Activated gamma-delta T cell treated with anti-CD3 and anti-CD28 coated beads, Interleukin-2, amount 50 U/mL, for 16 hours (primary cell): ENCODE results near the gene AKAP8L.
A peak's percentile ranks its signal among the peaks of the same experiment; 100 is the strongest.

Source experiments
- DNase-seq: peaks from one replicate; pipeline ENCODE4 v3.0.0-alpha.2; 2020; ENCODE audit warnings: low read depth

The AKAP8L gene, protein sequence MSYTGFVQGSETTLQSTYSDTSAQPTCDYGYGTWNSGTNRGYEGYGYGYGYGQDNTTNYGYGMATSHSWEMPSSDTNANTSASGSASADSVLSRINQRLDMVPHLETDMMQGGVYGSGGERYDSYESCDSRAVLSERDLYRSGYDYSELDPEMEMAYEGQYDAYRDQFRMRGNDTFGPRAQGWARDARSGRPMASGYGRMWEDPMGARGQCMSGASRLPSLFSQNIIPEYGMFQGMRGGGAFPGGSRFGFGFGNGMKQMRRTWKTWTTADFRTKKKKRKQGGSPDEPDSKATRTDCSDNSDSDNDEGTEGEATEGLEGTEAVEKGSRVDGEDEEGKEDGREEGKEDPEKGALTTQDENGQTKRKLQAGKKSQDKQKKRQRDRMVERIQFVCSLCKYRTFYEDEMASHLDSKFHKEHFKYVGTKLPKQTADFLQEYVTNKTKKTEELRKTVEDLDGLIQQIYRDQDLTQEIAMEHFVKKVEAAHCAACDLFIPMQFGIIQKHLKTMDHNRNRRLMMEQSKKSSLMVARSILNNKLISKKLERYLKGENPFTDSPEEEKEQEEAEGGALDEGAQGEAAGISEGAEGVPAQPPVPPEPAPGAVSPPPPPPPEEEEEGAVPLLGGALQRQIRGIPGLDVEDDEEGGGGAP

DNA sequence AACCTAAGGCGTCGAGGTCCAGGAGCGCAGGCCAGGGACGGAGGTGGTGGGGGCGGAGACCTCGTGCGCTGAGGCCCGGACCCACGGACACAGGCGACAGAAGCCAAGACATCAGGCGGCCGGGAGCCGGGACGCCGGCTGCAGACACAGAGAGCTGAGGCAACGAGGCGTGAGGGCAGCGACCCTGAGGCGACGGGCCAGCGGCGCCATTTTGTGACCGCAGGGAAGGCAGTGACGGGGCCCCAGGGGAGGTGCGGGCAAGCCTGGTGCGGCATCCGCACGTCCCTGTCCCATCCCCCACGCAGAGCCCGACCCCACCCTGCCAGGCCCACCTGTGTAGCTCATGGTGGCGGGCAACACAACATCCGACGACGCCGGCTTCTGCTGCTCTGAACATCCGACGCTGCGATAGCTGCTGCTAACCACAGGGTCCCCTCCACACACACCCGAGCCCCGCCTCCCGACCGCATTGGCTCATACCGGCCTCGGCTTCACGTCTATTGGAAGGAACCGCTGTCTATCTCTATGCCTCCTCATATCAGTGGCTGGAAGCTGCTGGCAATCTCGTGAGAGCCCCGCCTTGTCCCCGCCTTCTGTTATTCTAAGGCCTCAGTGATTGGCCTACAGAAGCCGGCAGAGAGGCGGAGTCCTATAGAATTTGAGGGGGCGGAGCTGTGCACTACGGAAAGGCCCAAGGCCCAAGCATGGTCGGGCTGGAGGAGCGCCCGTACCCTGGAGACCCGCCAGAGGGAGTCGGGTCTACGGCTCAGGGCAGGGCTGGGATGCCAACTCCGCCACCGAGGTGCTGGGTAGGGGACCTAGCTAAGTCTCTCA is at the start of gene AKAP8L:
Gene AKAP8L, minus strand, starts transcription at position 410 of the 834 bp plus-strand sequence. Its CDS starts 65 bp downstream, at position 345.
- peak; percentile 97 for DNase-seq

DNA sequence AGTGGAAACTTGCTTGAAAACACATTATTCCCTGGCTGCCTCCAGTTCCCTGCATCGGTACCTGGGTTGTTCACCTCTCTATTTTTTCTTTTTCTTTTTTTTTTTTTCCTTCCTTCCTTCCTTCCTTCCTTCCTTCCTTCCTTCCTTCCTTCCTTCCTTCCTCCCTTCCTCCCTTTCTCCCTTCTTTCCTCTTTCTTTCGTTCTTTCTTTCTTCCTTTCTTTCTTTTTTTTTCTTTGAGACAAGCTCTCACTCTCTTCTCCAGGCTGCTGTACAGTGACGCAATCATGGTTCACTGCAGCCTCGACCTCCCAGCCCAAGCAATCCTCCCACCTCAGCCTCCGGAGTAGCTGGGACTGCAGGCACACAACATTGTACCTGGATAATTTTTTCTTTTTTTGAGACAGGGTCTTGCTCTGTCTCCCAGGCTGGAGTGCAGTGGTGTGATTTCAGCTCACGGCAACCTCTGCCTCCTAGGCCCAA is 49.0 kb upstream of the AKAP8L start:
- no peak for DNase-seq

DNA sequence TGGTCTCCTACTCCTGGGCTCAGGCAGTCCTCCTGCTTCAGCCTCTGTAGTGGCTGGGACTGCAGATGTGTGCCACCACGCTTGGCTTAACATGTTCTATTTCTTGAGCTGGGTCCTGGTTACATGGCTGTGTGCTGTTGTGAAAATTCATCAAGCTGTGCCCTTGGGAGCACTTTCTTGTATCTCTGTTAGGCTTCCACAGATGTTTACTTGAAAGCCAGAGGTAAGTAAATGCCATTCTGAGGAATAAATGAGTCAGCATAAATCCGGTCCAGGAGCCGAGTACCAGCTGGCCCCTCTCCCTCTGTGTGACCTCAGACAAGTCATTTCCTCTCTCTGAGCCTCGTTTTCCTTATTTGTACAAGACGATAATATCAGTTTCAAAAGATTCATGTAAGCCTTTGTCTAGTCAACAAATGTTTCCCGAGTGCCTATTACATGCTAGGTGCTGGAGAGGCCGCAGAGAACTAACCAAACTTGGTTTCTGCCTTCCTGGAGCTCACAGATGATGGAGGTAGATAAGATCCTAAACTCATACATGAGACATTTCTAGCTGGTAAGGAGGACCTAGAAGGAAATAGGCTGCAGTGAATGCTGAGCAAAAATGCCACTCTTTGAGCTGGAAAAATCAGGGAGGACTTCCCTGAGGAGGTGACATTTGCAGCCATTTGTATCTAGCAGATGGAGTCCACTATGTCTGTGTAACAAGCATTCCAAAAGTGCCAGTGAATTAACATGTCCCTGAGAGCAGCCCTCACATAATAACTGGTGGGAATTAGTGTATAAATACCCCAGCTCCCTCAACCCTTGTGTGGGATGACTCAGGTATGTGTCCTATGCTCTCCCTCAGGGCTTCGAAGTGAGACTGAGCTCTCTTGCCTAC is 48.3 kb upstream of the AKAP8L start:
- no peak for DNase-seq

DNA sequence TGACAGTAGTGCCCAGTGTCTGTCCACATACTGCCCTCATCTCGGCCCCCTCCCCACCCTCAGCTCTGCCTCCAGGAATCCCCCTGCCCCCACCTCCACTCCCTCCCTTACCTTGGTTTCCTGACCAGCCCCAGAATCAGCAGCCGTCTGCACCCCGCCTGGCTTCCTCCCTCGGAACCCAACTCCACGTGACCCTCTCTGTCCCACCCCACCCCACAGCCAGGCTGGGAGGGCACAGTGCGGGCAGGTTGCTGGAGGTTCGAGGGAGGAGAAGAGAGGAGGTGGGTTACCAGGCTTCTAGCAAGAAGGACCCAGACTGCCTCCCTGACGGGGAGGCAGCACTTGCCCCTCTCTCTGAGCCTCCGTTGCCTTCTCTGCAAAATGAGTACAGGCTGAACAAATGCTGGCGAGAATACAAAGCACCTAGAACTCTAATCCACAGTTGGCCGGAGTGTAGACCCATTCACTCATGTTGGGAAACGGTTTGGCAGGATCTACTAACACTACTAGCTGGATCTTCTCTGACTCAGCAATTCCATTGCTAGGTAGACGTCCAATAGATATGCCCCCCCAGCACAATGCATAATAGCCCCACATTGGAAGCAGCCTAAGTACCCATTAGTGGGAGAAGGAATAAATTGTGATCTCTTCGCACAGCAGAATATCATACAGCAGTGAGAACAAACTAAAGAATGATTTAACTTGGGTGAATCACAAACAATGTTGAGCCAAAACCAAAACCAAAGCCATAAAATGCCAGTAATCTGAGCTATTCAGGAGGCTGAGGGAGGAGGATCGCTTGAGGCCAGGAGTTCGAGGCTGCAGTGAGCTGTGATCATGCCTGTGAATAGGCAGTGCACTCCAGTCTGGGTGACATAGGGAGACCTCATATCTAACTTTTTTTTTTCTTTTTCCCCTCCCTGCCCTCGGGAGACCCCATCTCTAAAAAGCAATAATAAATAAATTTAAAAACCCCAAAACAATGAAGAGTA is 45.9 kb upstream of the AKAP8L start, which contains the start of gene RASAL3:
Gene RASAL3, minus strand, starts transcription at position 151 of the 992 bp plus-strand sequence. CDS start 186 bp downstream, outside the sequence.
- DNase-seq: peak; percentile 50

DNA sequence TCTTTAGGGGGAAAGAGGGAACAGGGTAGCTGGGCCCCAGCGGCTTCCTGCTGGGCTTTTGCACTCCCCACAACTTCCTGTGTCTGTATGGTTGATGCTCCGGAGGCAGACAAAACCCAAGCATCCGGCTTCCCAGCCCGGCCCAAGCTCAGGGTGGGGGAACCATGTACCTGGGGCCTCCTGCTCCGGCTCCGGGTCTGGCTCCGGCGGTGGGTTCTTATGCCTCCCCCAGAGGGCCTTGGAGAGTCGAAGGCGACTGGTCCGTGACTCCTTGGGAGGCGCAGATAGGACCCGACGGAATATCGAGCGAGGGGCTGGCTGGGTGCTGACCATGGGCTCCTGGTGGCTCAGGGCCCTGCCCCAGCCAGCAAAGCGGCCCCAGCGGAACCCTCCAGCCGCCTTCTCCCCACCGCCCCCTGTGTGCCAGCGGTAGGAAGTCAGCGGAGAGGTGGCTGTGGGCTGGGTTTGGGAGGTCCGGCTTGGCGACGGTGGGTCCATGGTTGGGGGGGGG is 45.1 kb upstream of the AKAP8L start:
- peak; percentile 69 for DNase-seq

DNA sequence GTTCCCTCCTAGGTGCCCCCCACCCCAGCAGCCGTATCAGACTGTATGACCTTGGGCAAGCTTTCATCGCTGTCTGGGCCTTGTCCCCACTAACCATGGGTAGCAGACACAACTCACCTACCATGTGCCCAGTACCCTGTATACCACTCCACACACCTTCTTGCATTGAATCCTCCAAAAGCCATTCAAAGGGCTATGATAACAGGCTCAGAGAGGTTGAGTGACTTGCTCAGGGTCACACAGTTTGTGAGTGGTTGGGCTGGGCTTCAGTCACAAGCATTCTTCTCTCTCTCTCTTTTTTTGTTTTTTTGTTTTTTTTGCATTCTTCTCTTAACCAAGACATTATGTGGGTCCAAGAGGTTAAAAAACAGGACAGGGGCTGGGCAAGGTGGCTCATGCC is 42.9 kb upstream of the AKAP8L start:
- no peak for DNase-seq

DNA sequence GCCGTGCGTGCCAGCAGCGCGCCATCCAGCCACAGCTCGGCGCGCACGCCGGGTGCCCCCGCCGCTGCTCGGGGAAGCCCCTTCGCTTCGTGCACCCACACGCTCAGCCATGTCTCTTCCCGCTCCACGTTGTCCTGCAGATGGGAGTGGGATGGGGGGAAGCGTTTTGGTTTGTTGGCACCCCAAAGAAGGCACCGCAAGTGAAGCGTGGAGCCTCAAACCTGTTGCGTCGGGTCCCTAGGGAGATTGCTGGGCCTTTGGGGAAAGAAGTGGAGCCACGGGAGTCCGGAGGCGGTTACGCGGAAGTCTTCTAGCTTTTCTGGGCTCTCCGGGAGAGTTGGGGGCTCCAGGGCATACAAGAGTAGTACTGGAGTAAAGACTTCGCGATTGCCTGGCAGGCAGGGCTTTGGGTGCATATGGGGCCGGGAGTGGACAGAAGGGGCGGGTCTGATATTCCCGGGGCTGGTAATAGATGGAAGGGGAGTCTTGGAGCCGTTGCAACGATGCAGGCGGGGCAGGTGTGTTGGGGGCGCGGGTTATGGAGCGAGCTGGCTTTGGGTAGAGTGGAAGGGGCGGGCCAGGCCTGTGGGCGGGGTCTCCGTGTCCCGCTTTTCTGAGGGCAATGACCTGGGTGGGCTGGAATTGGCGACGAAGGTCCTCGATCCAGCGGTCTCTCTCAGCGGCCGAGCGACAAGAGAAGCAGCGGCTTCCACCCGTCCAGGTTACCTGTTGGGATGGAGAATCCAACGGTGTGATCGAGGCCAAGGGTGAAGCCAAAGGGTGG is 39.1 kb upstream of the AKAP8L start:
- DNase-seq: no peak

DNA sequence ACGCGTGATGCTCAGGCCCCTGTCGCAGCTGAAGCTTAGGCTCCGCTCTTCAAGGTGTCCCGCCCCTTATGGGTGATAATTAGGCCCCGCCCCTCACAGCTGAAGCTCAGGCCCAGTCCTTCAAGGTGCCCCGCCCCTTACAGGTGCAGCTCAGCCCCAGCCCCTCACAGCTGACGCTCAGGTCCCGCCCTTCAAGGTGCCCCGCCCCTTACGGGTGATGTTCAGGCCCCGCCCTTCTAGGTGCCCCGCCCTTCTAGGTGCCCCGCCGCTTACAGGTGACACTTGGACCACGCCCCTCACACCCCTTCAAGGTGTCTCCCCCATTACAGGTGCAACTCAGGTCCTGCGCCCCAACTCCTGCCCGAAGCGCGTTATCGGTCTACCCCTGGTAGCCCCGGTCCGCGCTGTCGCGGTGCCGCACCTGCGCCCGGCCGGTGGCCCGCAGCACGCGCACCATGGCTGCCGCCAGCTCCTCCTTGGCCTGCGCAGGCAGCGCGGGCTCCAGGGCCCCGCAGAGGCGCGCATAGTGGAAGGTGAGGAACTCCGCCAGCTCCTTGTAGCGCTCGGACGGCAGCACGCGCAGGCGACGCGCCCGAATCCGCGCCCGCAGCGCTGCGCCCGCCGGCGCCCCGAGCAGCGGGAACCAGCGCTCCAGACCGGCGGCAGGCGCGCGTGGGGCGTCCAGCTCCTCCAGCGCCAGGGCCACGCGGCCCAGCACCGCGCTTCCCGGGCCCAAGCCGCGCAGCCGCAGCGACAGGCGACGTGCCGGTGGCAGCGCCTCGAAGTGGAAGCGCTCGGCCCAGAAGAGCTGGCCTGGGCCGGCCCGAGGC is 38.3 kb upstream of the AKAP8L start:
- no peak for DNase-seq

DNA sequence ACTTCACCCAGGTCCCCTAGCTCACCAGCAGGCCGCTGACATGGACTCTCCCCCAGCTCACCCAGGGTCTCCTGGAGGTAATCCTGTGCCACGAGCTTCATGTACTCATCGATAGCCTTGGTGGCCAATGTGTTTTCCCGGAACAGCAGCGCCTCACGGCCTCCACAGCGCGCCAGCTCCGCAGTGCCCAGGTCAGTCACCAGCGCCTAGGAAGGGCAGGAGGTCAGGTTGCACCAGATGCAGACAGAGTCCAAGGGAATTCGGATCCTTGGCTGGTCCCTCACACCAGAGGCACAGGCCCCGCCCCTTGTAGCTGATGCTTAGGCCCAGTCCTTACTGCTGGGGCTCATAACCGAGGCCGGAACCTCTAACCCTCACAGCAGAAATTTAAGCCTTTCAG is 37.7 kb upstream of the AKAP8L start:
- no peak for DNase-seq

DNA sequence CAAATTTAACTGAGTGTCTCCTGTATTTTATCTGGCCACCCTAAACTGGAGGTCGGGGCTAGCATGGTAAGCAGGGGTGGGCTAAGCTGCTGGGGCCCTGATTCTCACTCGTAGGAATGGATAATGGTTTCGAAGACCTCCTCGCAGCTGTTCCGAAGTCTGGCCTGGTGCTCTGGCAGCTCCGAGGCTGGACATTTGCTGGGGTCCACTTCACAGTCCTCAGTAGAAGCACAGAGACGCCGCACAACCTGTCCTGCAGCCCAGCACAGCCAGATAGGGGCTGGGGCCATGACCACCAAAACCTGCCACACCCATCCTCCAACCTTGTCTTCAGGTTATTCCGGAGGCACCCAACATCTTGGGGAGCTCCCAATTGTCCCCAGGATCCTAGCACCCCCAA is 37.2 kb upstream of the AKAP8L start:
- no peak for DNase-seq

DNA sequence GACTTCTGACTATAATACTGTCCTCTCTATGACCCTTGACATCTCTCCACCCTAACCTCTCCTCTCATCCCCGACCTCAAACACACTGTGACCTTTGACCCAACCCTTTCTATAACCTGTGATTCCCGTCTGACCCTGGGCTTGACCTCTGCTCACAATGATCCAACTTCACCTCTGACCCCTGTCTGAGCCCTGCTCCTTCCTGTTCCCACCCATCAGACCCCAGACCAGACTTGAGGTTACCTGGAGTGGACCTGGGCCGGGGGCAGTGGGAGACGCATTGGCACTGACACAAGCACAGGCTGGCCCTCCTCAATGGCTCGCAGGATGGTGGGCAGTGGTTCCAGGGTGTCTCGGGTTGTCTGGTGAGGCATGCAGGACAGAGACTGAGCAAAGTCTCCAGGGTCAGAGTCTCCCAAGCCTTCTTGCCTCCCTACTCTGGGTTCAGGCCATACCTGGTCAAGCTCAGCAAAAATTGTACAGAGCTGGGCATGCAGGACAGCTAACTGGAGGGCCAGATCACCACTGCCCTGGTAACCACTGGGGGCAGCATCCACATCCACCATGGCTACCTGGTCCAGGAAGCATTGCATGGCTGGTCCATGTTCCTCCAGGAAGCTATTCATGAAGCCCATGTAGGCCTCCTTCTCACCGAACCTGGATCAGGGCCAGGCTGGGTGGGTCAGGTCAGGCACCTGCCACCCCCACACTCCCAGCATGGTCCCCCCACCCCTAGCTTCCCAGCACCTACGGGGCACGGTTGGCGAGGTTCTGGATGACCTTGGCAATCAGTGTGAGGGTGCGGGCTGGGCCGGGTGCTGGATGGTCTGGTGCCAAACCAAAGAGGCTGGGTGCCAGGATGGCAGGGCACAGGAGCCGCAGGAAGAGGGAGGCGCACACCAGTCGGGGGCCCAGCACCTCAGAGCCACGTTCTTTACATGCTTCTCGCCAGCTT is 35.4 kb upstream of the AKAP8L start:
- DNase-seq: no peak

DNA sequence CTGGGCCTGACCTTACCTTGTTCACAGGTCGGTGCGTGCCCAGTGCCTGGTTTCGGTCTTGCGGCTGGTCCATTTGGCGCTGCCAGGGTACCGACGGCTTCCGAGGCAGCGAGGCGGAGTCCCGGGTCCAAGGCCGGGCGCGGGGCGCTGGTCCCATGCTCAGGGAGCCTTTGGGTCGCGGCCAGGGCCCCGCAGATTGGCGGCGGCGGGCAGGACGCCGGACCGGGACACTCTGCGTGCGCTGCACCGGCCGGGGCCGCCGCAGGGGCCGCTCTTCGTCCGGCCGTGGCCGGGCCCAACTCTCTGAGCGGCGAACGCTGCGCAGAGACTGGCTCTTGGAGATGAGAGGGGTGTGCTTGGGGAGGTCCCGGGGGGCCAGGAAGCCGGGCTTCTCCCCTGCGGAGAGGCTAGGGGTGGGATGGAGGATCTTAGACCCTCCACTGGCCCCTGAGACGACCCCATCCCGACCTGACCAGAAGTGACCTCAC is 34.3 kb upstream of the AKAP8L start:
- no peak for DNase-seq

DNA sequence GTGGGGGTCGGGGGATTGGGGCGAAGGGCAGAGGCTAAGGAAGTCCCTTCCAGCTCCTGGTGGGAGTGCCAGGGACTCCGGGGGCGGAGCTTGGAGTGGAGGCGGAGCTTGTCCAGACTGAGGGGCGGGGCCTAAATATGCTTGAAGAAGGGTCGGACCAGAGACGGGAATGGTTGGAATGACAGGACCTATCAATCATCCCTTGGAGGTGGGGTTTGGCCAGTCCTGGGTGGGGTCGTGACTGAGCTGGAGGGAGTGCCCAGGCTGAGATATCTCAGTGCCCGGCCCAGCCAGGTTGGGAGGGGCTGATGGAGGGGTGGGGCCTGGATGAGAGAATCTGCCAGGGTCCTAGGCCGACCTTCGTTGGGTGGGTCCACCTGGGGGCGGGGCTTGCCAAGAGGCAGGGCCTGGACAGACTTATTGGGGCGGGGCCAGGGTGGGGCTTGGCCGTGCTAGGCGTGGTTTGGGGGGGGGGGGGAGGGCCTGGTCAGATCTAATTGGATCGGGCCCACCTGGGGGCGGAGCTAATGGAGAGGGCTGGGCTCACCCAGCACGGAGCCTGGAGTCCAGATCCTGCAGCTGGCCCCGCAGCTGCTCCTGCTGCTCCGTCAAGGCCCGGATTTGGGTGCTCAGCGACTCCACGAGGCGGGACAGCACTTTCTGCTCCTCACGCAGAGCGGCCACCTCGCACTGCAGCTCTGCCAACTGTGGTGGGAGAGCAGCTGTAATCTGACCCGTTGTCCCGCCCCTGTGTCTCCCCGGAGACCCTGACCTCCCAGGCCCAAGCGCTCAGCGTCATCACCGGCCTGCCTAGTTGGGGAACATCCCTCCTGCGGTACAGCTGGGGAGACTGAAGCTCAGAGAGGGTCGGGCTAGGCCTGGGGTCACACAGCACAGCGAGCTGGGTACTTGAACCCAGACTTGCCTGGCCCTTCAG is 33.6 kb upstream of the AKAP8L start:
- DNase-seq: no peak

DNA sequence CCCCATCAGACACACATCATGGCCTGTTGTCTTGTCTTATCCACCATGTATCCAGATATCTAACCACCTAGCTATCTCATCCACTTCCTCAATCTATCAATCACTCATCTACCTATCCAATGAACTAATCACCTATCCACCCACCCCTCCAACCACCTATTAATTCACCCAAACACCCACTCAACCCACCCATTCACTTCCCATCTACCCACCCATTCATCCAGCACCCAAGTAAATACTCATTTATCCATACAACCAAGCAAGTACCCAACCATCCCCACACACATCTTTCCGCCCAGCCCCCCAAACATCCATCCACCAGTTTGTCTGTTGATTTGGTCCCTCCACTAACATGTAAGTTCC is 31.7 kb upstream of the AKAP8L start:
- DNase-seq: no peak

DNA sequence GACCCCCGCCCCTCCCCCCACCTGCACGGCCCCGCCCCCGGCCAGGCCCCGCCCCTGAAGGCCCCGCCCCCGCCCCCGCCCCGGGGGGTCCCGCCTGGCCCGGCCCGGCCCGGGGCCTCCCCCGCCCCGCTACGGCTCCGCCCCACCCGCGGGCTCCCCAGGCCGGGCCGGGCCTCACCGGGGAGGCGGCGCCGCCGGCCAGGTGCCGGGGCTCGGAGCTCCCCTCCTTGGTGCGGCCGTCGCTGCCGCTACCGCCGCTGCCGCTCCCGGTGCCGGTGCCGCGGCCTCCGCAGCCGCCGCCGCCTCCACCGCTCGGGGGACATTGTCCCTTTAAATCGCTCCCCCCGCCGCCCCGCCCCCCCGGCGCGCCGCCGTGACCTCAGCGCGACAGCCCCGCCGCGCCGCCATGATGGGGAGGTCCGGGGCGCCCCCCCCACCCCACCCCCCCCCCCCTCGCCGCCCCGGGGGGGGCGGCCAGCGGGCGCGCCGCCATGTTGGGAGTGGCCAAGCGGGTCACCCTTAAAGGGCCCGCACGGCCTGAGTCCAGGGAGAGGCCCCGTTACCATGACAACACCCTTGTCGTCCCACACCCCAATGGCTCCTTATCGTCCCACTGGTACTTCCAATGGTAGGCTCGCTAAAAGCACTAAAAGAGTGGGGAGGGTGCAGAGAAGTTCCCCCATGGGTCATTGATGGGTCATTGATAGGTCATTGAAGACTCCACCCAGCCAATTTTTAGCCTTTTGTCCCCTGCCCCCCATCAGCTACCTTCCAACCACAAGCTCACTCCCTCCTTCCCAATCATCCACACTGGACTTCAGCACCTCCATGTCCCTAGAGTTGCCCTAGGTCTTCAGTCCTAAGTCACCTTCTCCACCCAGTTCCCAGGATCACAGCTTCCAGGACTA is 31.1 kb upstream of the AKAP8L start, which contains the start of gene WIZ:
Gene WIZ, minus strand, starts transcription at position 337 of the 908 bp plus-strand sequence. CDS start 1,649 bp downstream, outside the sequence.
- peak; percentile 74 for DNase-seq
